Glomerular visceral epithelial cell (primary cell): ENCODE results near the gene EEPD1.

ENCODE experiments used
- DNase-seq: peaks from one replicate; pipeline ENCODE4 v3.0.0-alpha.2; 2016; ENCODE audit errors: extremely low spot score

The EEPD1 gene

GRCh38 chr7:36190447-36191291, 37.6 kb downstream of the EEPD1 start:
- no peak for DNase-seq

- DNase-seq = no peak
Measured at GRCh38 chr7:36191292-36191920, 38.4 kb downstream of the EEPD1 start.

GRCh38 chr7:36192053-36192824, 39.2 kb downstream of the EEPD1 start:
- no peak for DNase-seq

DNA sequence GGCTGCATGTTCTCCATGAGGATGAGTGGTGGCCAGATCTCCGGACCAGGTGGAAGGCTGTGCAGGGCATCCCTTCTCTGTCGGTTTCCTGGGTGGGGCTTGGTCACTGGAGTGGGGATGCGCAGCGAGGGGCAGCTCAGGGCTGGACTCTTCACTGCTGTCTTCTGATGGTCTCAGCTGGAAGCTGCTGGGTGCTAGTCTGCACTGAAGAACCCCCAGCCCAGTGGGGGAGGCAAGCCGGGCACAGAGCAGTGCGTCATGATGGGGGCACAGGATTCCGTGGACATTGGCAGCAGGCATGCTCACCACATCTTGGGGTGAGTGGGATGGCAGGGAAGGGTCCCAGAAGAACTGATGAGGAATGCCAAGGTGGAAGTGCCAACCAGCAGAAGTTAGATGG, 39.8 kb downstream of the EEPD1 start:
- no peak for DNase-seq

- DNase-seq = peak; percentile 45
Measured at GRCh38 chr7:36198854-36199266, 45.8 kb downstream of the EEPD1 start.

DNA sequence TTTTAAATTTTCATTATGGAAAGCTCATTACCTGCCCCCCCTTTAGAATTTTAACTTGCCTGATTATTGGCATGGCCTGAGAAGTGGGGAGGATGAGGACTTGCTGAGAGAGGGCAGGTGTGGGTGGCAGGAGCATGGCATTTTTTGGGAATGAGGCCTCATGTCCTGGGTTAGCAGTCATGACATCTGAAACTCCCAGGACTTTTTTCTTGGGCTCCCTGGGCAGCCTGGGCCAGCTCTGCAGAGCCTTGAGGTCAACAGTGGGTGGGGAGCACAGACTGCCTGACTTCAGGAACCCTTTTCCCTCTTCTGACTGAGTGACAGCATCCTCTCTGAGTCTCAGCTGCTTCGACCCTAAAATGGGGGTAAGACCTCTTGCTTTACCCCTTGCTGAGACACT, 46.3 kb downstream of the EEPD1 start:
- DNase-seq = no peak

GRCh38 chr7:36201122-36201723, 48.2 kb downstream of the EEPD1 start:
- no peak for DNase-seq

GRCh38 chr7:36202398-36202797, 49.3 kb downstream of the EEPD1 start:
- DNase-seq = no peak

GRCh38 chr7:36203071-36203790, 50.2 kb downstream of the EEPD1 start:
- no peak for DNase-seq

DNA sequence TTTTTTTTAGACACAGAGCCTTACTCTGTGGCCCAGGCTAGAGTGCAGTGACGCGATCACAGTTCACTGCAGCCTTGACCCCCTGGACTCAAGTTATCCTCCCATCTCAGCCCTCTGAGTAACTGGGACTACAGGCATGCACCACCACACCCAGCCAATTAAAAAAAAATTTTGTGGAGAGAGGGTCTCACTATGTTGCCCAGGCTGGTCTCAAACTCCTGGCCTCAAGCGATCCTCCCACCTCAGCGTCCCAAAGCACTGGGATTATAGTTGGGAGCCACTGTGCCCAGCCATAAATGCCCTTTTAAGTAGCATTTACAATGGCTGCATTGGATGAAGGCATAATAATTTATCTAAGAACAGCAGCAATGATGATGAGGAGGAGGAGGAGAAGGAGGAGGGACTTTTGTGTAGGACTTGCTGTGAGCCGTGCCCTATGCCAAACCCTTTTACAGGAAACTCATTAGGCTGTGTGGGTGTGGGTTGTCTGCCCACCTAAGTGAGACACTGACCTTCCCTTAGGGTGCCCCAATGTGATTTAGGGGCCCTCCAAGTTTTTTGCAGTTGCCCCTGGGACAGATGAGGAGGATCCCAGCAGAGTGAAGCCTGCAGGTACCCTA, 51.1 kb downstream of the EEPD1 start:
- no peak for DNase-seq

DNA sequence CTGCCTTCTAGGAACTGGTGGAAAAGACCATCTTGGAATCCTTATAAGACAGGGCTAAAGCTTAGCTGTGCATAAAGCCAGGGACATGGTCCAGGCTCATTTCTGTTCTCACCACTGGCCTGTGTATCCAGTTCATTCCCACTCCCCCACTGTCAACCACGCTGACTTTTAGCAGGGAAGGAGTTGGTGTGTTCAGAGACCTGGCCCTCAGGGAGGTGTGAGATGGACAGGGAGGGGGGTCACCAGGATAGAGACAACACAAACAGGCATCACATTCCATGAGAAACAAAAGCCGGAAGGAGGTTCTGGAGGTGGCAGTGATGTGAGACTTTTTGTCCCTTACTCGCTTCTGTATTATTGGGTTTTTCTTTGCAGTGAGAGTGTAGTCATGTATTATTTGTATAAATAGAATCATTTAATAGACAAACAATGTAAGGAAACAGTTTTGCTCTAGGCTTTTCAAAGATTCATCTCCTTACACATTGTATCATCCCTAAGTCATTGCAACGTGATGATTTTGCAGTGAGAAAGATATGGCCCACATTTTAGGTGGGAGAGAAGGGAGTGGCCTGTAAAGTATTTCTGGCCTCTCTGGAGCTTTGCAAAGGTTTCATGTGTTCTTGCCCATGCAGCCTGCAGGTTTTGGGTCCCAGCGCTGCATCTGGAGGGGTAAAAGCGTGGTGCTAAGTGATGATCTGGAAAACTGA, 52.0 kb downstream of the EEPD1 start:
- no peak for DNase-seq

- no peak for DNase-seq
Measured at GRCh38 chr7:36205803-36206202, 52.7 kb downstream of the EEPD1 start.

DNA sequence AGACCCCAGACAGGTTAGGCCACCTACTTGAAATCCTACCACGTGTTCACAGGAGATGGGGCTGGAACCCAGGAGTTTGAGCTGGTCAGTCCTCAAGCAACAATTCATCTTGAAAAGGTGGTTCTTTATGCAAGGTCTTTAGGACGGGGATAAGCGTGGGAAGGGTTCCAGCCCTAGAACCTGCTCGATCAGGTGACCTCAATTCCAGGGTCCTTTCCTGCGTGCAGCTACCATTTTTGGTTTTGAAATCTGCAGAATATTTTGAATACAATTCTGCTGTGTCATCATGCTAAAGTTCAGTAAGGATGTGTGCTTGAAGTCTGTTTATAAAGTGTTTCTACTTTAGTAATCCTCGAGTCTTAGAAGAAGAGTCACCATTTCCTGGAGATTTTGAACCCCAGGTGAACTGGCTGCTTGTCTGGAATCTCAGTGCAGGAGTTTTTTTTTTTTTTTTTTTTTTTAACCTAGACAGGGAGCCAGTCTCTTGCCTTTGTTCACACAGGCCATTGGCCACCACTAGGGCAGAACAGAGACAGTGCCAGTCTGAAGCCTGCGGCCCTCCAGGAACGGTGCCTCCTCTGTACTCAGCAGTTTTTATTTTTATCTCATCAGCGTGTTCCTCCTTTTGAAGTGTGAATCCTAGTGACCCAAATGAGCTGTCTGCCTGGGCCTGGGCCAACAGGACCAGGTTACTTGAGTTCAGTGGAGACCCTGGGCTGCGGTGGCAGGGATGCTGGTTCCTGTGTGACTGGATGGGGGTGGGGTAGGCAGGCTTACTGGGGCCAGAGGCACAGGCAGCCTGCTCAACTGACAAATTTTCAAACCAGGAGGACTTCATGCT, 54.6 kb downstream of the EEPD1 start:
- peak; percentile 44 for DNase-seq

DNA sequence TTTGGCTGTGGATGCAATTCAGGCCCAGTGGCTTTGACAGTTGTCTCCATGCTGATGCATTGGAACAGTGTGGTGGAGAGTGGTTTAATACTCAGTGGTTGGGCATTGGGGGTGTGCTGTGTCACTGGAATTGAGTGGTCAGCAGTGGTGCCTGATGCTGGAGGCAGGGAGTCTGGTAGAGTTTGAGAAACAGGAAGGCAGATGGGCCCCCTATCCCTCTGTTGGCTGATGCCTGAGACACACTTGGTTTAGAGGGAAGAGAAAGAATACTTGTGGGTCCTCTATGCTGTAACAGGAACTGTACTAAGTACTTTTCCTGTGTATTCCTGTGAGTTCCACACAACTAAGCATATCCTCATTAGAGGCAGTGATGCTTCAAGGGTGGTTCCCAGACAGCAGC, 55.4 kb downstream of the EEPD1 start:
- peak; percentile 2 for DNase-seq

DNA sequence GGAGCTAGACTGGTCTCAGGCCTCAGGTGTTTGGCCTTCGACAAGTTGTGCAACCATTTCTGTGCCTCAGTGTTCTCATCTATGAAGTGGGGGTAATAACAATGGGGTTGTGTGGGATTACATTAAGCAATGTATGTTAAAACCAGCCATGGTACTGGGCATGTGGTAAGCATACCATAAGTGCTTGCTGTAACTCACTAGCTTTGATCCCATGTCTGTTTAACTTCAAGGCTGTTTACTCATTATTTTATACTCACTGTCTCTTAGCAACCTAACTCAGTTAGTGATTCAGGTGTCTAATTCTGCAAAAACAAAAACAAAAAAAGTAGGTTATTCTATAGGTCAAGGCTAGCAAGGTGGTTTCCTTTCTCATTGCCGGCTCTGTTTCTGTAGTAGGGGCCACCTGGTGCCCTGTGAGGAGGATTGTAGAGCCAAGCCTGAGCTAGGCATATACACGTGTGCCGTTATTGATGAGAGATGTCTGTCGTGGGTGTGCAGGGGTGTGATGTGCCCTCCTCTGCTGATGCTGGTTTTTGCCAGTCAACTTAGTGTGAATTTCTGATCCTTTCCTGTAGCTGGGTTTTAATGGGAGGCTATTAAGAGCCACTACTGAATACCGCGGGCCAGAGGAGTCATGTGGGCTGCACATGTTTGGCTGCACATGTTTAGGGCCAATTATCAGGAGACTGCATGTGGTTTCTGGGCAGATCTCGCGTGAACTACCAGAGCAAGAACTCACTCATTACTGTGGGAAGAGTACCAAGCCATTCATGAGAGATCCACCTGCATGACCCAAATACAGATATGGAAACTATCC, 56.2 kb downstream of the EEPD1 start:
- no peak for DNase-seq

DNA sequence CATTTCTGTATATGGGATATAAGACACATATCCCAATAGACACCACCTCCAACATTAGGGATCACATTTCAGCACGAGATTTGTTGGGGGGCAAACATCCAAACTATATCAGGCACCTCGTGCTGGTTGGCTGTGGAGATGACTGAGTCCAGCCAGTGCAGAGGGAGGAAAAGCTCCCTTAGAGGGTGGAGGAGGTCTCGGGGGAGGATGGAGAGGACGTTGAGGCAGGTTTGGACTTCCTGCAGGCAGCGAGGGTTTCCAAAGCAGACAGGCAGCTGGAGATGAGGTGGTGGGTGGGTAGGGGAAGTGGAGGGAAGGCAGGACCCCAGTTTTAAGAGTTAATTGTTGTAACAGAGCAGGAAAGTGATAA, 56.7 kb downstream of the EEPD1 start:
- no peak for DNase-seq

- DNase-seq = no peak
Measured at GRCh38 chr7:36210291-36210922, 57.4 kb downstream of the EEPD1 start.
